GM23338 (cell line): ENCODE data around the gene TMEM213. TPM values are rescaled to one million over a fixed set of nuclear protein-coding genes. Genes with fewer than 3 reads are reported as not detected.
A peak's percentile ranks its signal among the peaks of the same experiment; 100 is the strongest.

Experiments
- ATAC-seq: fragments of 200-7000 bp; cut with Tn5 transposase; 3 replicates; pipeline ENCODE4 v1.9.1; 2020
- DNase-seq: peaks from one replicate; pipeline ENCODE4 v3.0.0-alpha.2; 2015; ENCODE audit warnings: low spot score
- H2AFZ ChIP-seq: fragments of 200-600 bp; sonication (generic); 2 replicates; pipeline ENCODE4 v1.8.0; 2016; ENCODE audit warnings: antibody characterized with exemption, mild to moderate bottlenecking, moderate library complexity
- H3F3A ChIP-seq: fragments of 200-600 bp; sonication (generic); replicated peaks from 2 replicates; pipeline ENCODE4 v1.8.0; 2017; ENCODE audit warnings: antibody characterized with exemption, mixed run types, low read depth
- H3K27ac ChIP-seq: fragments of 200-600 bp; sonication (generic); 2 replicates; pipeline ENCODE4 v1.6.1; 2016; ENCODE audit warnings: low read depth
- H3K27me3 ChIP-seq: fragments of 200-600 bp; sonication (generic); 2 replicates; pipeline ENCODE4 v1.8.0; 2016; ENCODE audit warnings: mild to moderate bottlenecking, mixed run types, moderate library complexity; ENCODE audit not compliant: insufficient read depth
- H3K36me3 ChIP-seq: fragments of 200-600 bp; sonication (generic); 2 replicates; pipeline ENCODE4 v1.8.0; 2016; ENCODE audit warnings: mild to moderate bottlenecking; ENCODE audit not compliant: insufficient read depth
- H3K4me1 ChIP-seq: fragments of 200-600 bp; sonication (generic); 2 replicates; pipeline ENCODE4 v1.8.0; 2016; ENCODE audit warnings: mild to moderate bottlenecking, moderate library complexity; ENCODE audit not compliant: insufficient read depth
- H3K4me2 ChIP-seq: fragments of 200-600 bp; sonication (generic); 2 replicates; pipeline ENCODE4 v1.7.1; 2017; ENCODE audit warnings: mixed run types
- H3K4me3 ChIP-seq: fragments of 200-600 bp; sonication (generic); 2 replicates; pipeline ENCODE4 v1.6.1; 2016; ENCODE audit warnings: mixed run types
- H3K79me2 ChIP-seq: fragments of 200-600 bp; sonication (generic); replicated peaks from 2 replicates; pipeline ENCODE4 v1.8.0; 2017; ENCODE audit warnings: mild to moderate bottlenecking; ENCODE audit not compliant: insufficient read depth
- H3K9me2 ChIP-seq: fragments of 200-600 bp; sonication (generic); 2 replicates; pipeline ENCODE4 v1.8.0; 2017; ENCODE audit not compliant: insufficient read depth
- H4K20me1 ChIP-seq: fragments of 200-600 bp; sonication (generic); replicated peaks from 2 replicates; pipeline ENCODE4 v1.8.0; 2017; ENCODE audit warnings: mild to moderate bottlenecking; ENCODE audit not compliant: insufficient read depth
- H3K27ac Mint-ChIP-seq: 2 replicates; pipeline ENCODE4 v1.8.0; 2020; ENCODE audit warnings: inconsistent platforms, mild to moderate bottlenecking, moderate library complexity, mixed read lengths
- H3K27me3 Mint-ChIP-seq: 3 replicates; pipeline ENCODE4 v1.8.0; 2022; ENCODE audit warnings: low read depth, mild to moderate bottlenecking, moderate library complexity, mixed read lengths, inconsistent platforms; ENCODE audit not compliant: insufficient read depth, poor library complexity
- H3K36me3 Mint-ChIP-seq: 3 replicates; pipeline ENCODE4 v1.8.0; 2021; ENCODE audit warnings: low read depth, mild to moderate bottlenecking, inconsistent platforms, moderate library complexity, mixed read lengths
- H3K4me1 Mint-ChIP-seq: 3 replicates; pipeline ENCODE4 v1.8.0; 2020; ENCODE audit warnings: mild to moderate bottlenecking, inconsistent platforms, mixed read lengths
- H3K4me3 Mint-ChIP-seq: 3 replicates; pipeline ENCODE4 v1.8.0; 2021; ENCODE audit warnings: moderate library complexity, mild to moderate bottlenecking, inconsistent platforms, mixed read lengths
- H3K9me3 Mint-ChIP-seq: 3 replicates; pipeline ENCODE4 v1.8.0; 2020; ENCODE audit warnings: moderate library complexity, mild to moderate bottlenecking, inconsistent platforms, mixed read lengths
- CREB1 ChIP-seq: fragments of 250-450 bp; sonication (Bioruptor Pico); IDR thresholded peaks from 2 replicates; pipeline ENCODE4 v1.5.0; 2020; ENCODE audit warnings: low read depth, mild to moderate bottlenecking, moderate library complexity
- CTCF ChIP-seq, 2 experiments: fragments of 200-600 bp in 1 of 2; sonication (generic) in 1 of 2; conservative IDR thresholded peaks; 2 replicates each; pipeline versions ENCODE4 v1.5.1 to v1.6.1; 2016 to 2017; ENCODE audit warnings: antibody characterized with exemption in 2 of 2, low read depth in 2 of 2, mild to moderate bottlenecking in 2 of 2, moderate library complexity in 1 of 2
- ETS1 ChIP-seq: IDR thresholded peaks from 2 replicates; pipeline ENCODE4 v1.6.1; 2016; ENCODE audit warnings: antibody characterized with exemption
- EZH2phosphoT487 ChIP-seq: fragments of 200-600 bp; sonication (generic); IDR thresholded peaks from one replicate; pipeline ENCODE4 v1.8.1; 2018; ENCODE audit warnings: antibody characterized with exemption; ENCODE audit not compliant: unreplicated experiment
- JUNB ChIP-seq: IDR thresholded peaks from one replicate; pipeline ENCODE4 v1.6.1; 2016; ENCODE audit warnings: antibody characterized with exemption; ENCODE audit not compliant: unreplicated experiment
- NANOG ChIP-seq: IDR thresholded peaks from 2 replicates; pipeline ENCODE4 v1.6.1; 2016; ENCODE audit warnings: antibody characterized with exemption, borderline replicate concordance
- POLR2AphosphoS5 ChIP-seq: IDR thresholded peaks from 2 replicates; pipeline ENCODE4 v1.6.1; 2016; ENCODE audit warnings: antibody characterized with exemption, low read depth
- STAT1 ChIP-seq: IDR thresholded peaks from one replicate; pipeline ENCODE4 v1.6.1; 2016; ENCODE audit warnings: antibody characterized with exemption; ENCODE audit not compliant: unreplicated experiment
- ZNF114 ChIP-seq: fragments of 250-450 bp; sonication (Bioruptor Pico); IDR thresholded peaks from 2 replicates; pipeline ENCODE4 v1.5.0; 2020; ENCODE audit warnings: mild to moderate bottlenecking, moderate library complexity
- ZNF331 ChIP-seq: fragments of 250-450 bp; sonication (Bioruptor Pico); IDR thresholded peaks from 2 replicates; pipeline ENCODE4 v1.5.0; 2020; ENCODE audit warnings: low read depth, mild to moderate bottlenecking, moderate library complexity
- polyA plus RNA-seq: library from polyadenylated mRNA; unstranded; fragments of >200 nt; fragmentation: Nextera tagmentation; extraction: Ambion mirVana; gene quantifications from 2 replicates; pipeline ENCODE4 v1.2.1, GENCODE V29; 2016
- total RNA-seq: library from RNA; depleted of rRNA; stranded (reverse); fragments of >200 nt; shearing (Covaris generic); gene quantifications from 2 replicates; pipeline ENCODE4 v1.2.3, GENCODE V29; 2014
- TF ChIP-seq, protein P1 (sequence below): IDR thresholded peaks from one replicate; pipeline ENCODE4 v1.6.1; 2018; ENCODE audit warnings: antibody characterized with exemption; ENCODE audit not compliant: unreplicated experiment

The TMEM213 gene
- total and polyA plus RNA-seq, 2 experiments from 2014 or later, result 0.89 TPM; not detected in 1

- H3K27me3 Mint-ChIP-seq, result peaks cover 2% of the 10 kb centered on the region
- Histone ChIP-seq H4K20me1 (no peaks in the 10 kb centered on the region; the same call in 1 of the 2 replicates), H3K4me3 (no peak overlapping the region), H3K36me3 (no peaks in the 10 kb centered on the region), H2AFZ (no peak overlapping the region), H3K79me2 (no peaks in the 10 kb centered on the region), H3F3A (no peaks in the 10 kb centered on the region), H3K27ac (no peak overlapping the region), H3K27me3 (no peaks in the 10 kb centered on the region), H3K4me1 (no peaks in the 10 kb centered on the region), H3K9me2 (no peaks in the 10 kb centered on the region), H3K4me2 (no peak overlapping the region)
- H3K27ac Mint-ChIP-seq, result no peak overlapping the region
- no peak for DNase-seq
- H3K4me3 Mint-ChIP-seq, result no peak overlapping the region
- no peak for TF ChIP-seq JUNB
- TF ChIP-seq EZH2phosphoT487, result no peak
- TF ChIP-seq STAT1, result no peak
- TF ChIP-seq, protein P1, sequence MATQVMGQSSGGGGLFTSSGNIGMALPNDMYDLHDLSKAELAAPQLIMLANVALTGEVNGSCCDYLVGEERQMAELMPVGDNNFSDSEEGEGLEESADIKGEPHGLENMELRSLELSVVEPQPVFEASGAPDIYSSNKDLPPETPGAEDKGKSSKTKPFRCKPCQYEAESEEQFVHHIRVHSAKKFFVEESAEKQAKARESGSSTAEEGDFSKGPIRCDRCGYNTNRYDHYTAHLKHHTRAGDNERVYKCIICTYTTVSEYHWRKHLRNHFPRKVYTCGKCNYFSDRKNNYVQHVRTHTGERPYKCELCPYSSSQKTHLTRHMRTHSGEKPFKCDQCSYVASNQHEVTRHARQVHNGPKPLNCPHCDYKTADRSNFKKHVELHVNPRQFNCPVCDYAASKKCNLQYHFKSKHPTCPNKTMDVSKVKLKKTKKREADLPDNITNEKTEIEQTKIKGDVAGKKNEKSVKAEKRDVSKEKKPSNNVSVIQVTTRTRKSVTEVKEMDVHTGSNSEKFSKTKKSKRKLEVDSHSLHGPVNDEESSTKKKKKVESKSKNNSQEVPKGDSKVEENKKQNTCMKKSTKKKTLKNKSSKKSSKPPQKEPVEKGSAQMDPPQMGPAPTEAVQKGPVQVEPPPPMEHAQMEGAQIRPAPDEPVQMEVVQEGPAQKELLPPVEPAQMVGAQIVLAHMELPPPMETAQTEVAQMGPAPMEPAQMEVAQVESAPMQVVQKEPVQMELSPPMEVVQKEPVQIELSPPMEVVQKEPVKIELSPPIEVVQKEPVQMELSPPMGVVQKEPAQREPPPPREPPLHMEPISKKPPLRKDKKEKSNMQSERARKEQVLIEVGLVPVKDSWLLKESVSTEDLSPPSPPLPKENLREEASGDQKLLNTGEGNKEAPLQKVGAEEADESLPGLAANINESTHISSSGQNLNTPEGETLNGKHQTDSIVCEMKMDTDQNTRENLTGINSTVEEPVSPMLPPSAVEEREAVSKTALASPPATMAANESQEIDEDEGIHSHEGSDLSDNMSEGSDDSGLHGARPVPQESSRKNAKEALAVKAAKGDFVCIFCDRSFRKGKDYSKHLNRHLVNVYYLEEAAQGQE, result no peak
- TF ChIP-seq ETS1, result no peak
- TF ChIP-seq POLR2AphosphoS5, result no peak
- no peak for TF ChIP-seq NANOG
- TF ChIP-seq CREB1 (CRISPR knock-in tag), result no peak
- TF ChIP-seq ZNF331 (CRISPR knock-in tag), result no peak
- no peak for TF ChIP-seq ZNF114 (CRISPR knock-in tag)
- ATAC-seq, result no peak
- H3K4me1 Mint-ChIP-seq, result peaks cover 3% of the 10 kb centered on the region; the same call in 2 of the 3 replicates
- H3K36me3 Mint-ChIP-seq, result peaks cover 39% of the 10 kb centered on the region
- no peaks in the 10 kb centered on the region for H3K9me3 Mint-ChIP-seq
Measured at GRCh38 chr7:138882249-138882648, 84.5 kb downstream of the TMEM213 start.

- Mint-ChIP-seq H3K27me3 (peaks cover 6% of the 10 kb centered on the region), H3K4me1 (no peaks in the 10 kb centered on the region; the same call in 2 of the 3 replicates), H3K36me3 (peaks cover 32% of the 10 kb centered on the region), H3K4me3 (no peak overlapping the region), H3K27ac (no peak overlapping the region), H3K9me3 (no peaks in the 10 kb centered on the region)
- Histone ChIP-seq H3K4me2 (no peak overlapping the region), H3K4me3 (no peak overlapping the region), H3K79me2 (no peaks in the 10 kb centered on the region), H3K27me3 (no peaks in the 10 kb centered on the region), H3K36me3 (peaks cover 3% of the 10 kb centered on the region; the same call in 1 of the 2 replicates), H3K9me2 (no peaks in the 10 kb centered on the region), H2AFZ (no peak overlapping the region), H3K4me1 (no peaks in the 10 kb centered on the region), H3F3A (0 out of 2 replicates have a peak, but pooled peaks cover 3% of the 10 kb centered on the region), H3K27ac (no peak overlapping the region), H4K20me1 (no peaks in the 10 kb centered on the region; the same call in 1 of the 2 replicates)
- DNase-seq, result peak; percentile 19
- ATAC-seq, result peak; percentile 72
- TF ChIP-seq CTCF (conservative IDR thresholded peaks at IDR 0.05; ENCODE audit: low read depth in 2 of 2) (peak in 1 of 2 experiments; percentile 32; a peak in 1 of 4 replicates), POLR2AphosphoS5 (no peak), ETS1 (no peak), EZH2phosphoT487 (no peak)
Measured at GRCh38 chr7:138885383-138886147, 87.8 kb downstream of the TMEM213 start.
